NCI-H128 (cell line): ENCODE results near the gene ZNF625.

Source experiments
- DNase-seq: peaks from one replicate; lab custom pipeline; 2025; ENCODE audit not compliant: unreplicated experiment; lab: John Stamatoyannopoulos, UW

The ZNF625 gene

DNA sequence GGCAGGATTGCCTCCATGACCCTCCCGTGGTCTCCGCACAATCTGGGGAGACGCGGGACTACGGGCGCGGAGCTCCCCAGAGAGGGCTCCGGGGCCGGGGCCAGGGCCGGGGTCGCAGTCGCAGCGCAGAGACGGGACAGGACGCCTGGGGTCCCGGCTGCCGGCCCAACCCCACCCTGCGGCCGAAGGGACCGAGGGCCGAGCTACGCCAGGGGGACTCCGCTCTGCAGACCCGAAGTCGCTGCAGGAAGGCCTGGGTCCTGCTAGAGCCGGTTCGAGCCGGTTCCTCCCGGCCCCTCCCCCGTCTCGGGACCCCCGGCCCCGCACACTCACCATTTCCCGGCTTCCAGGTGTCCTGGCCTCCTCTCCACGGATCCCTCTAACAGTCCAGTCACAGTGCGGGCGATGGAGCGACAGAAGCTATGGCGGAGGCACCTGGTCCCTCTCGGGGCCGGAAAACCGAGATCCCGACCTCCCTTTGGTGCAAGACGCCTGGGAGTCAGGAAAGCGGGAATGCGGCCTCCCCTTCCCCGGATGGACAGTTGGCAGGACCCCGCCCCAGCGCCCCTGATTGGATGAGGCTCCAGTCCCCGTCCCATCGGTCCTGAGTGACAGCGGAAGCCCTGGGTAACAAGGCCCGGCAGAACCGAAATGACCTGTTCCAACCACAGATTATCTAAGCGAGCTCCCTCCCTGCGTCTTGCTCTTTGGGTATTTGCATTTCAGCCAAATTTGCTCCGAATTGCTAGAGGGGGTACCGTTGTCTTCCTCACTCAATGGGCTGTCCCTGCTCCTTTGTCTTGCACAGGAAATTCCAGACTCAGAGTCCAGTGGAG is at the start of gene ZNF625:
TSS of gene ZNF625 (minus strand) at position 512 of the 836 bp plus-strand sequence. CDS start at position 336, 176 bp downstream.
- peak; percentile 89 for DNase-seq

DNA sequence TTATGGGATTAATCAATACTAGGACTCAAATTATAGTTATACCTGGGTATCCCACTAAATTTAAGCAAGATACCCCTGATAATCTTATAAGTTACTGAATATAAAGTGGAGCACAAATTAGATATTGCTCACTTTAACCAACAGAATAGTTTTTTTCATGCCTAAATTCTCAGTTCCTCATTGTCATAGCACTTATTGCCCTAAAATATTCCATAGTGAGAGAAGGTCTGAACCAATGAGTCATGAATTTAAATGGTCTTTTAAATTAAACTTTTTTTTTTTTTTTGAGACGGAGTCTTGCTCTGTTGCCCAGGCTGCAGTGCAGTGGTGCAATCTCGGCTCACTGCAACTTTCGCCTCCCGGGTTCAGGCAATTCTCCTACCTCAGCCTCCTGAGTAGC is 48.8 kb upstream of the ZNF625 start:
- DNase-seq, result no peak

DNA sequence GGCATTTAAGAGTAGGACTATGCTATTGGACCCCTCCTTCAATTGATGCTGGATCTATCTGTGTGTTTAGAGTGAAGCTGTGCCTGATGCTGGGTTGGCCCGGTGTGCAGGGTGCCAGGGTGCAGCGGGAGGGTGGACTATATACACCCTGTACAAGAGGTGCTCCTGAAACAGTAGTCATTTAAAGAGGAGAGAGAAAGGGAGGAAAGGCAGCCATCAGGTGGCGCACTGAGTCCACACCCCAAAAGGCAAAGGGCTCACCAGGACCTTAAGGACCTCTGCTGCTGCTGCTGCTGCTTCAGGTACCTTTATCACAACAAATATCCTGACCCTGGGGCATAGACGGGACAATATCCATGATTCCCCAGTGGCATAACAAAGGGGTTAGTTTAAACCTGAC is 45.7 kb upstream of the ZNF625 start:
- peak; percentile 6 for DNase-seq

DNA sequence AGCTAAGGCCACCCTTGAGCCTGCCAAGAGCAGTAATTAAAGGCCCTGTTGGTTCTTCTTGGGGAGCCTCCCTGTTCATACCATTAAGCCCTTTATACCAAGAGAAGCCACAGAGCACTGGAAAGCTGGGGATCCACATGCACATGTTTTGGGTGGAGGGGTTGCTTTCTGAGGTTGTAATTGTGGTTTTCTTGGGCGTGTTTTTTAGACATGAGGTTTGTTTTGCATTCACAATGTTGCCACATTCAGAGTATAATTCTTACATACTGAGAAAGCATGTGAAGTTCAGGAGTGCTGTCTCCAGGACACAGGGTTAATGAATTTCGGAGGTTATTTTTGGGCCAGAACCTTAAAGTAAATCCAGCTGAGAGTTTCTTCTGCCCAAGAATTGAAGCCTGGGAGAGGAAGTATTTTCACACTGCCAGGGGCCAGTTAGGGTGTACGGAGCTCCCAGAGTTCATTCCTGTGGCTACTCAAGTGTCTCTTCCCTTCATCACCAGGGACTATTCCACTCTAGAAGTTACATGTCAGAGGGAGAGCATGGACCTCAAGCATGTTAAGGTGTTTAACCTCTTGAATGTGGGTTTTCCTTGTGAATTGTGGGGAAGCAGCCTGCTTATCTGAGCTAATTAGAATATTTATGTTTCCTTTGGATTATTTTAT is 43.4 kb upstream of the ZNF625 start:
- no peak for DNase-seq

DNA sequence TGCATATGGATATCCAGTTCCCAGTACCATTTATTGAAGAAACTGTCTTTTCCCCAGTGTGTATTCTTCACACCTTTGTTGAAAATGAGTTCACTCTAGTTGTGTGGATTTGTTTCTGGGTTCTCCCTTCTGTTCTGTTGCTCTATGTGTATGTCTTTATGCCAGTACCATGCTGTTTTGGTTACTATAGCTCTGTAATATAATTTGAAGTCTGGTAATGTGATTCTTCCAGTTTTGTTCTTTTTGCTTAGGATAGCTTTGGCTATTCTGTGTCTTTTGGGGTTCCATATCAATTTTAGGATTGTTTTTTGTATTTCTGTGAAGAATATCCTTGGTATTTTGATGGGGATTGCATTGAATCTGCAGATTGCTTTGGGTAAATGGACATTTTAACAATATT is 41.6 kb upstream of the ZNF625 start:
- no peak for DNase-seq

DNA sequence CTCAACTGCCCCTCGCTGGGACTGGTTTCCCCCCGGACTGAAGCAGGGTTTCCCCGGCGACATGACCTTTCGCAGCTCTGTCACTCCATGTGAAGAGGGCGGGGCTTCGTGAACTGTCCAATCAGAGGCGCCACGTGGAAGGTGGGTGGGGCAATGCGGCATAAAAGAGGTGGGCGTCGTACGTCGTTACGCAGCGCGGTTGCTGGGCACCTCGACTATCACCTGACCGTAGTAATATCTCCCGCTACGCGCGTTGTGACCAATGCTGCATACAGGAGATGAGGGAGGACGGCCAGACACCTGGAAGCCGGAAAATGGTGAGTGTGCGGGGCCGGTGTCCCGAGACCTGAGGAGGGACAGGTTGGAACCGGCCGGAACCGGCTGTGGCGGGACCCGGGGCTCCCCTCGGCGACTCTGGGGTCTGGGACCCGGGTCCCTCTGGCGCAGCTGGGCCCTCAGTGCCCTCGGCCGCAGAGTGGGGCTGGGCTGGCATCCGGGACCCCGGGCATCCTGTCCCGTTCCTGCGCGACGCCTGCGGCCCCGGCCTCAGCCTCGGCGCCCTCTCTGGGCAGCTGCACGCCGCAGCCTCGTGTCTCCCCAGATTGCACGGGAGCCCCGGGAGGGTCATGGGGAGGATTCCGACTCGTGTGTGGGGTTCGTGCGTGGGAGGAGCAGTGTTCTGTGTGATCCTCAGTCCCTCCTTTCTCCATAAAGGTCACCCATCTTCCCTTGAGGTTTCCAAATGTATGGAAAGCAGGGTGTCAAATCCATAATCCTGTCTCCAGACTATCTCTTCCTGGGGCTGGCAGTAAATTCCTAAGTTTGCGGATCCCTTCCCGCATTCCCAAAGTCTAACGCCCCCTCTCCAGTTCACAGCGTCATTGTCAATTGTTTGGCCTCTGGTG is 38.5 kb upstream of the ZNF625 start:
- DNase-seq, result no peak

DNA sequence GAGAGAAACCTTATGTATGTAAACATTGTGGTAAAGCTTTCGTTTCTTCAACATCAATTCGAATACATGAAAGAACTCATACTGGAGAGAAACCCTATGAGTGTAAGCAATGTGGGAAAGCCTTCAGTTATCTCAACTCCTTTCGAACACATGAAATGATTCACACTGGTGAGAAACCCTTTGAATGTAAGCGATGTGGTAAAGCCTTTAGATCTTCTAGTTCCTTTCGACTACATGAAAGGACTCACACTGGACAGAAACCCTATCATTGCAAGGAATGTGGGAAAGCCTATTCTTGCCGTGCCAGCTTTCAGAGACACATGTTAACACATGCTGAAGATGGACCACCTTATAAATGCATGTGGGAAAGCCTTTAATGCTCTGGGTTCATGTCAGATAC is 31.1 kb upstream of the ZNF625 start:
- DNase-seq, result no peak

DNA sequence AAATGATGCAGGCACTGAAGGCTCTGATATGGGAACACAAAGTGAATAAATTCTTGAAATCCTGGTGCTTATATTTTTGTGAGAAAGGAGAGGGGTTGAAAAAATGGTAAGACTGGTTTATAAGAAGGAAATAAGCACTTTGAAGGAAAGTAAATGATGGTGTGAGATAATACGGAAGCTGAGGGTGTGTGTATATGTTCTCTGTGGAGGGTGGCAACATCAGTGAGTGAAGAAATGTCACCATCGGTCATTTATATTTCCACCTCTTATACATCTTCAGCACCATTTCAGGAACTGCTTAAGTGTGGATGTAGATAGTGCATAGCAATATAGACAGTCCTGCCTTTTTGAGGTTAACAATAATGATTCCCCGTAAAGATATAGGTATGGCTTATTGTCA is 23.8 kb upstream of the ZNF625 start:
- DNase-seq, result no peak

DNA sequence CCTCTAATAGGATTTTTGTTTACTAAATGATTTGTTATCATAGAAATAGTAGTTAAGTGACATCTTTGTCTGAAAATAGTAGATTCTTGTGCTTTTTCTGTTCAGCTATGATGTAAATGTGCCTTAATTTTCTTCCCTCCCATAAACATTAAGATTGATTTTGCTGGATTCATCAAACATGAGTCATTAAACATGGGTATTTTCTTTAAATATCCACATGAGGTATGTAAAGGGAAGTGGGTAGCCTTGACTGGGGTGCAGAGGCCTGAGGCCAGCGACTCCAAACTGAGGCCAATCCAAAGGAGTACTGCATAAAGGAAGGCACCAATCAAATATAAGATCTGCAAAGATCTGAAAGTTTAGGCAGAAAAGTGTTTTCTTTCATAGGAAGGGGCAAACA is 10.1 kb upstream of the ZNF625 start:
- DNase-seq, result no peak

DNA sequence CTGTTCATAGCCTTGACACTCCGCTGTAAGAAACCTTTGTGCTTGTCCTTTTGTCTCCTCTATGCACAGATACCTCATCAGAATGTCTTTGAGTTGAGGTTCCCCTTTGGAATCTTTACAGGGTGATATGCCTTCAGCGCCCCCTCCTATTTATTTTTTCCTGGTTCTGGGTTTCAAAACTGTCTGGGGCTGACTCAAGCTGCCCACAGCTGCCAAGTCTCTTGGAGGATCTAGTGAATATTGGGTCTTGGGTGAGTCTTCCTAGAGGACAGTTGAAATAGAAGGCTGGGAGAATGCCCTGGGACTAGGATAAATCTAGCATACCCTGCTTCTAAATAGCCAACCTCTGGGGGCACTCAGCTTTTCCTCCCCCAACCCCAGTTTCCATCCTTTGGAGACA is 7.3 kb upstream of the ZNF625 start:
- no peak for DNase-seq

DNA sequence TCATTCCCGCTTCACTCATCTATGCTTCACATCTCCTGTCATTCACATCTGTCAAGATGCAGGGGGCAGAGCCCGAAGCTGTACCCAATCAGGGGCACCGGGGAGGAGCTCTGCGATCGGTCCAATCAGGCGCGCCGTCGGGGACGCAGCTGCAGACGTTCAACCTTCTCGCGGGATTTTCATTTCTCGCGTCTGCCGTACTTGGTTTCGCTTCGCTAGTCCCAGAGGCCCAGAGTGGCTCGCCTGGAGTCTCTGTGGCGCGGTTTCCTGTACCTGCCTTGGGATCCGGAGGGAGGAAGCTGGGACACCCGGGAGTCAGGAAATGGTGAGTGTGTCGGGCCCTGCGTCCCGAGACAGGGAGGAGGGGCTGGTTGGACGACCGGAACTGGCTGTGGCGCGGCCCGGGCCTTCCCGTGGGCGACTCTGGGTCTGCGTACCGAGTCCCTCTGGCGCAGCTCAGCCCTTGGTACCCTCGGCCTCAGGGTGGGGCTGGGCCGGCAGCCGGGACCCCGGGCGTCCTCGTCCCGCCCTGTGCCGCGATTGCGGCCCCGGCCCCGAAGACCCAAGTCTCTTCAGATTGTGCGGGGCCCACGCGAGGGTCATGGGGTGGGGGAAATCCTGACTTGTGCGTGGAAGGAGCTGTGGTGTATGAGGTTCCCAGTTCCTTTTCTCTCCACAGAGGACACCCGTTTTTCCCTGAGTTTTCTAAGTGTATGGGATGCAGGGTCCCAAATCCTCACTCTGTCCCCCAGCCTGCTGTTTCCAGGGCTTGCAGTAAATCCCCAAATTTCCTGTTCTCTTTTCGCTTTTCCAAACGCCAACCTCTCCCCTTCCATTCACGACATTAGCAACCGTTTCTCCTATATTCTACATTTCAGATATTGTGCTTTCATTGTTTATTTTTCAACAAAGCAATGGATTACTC is 6.6 kb upstream of the ZNF625 start, which contains the start of gene ZNF136:
TSS of gene ZNF136 (plus strand) at position 215 of the 925 bp plus-strand sequence. CDS start at position 323, 108 bp downstream.
- peak; percentile 96 for DNase-seq

DNA sequence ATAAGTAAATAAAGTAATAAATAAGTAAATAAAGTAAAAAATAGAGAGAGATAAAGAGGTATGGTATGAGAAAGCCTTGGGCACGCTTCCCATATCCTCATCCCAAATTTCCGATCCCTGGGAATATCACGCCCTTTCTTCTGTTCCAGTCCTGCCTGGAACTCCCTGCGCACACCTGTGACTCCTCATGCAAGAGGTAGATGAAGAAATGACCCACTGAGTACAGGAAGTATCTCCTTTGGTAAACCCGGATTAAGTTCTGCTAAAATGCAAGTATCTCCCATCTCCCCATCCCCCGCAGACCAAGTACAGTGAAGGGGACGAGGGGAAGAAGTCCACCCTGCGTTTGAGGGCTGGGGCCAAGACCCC is 6.0 kb upstream of the ZNF625 start:
- DNase-seq, result no peak

DNA sequence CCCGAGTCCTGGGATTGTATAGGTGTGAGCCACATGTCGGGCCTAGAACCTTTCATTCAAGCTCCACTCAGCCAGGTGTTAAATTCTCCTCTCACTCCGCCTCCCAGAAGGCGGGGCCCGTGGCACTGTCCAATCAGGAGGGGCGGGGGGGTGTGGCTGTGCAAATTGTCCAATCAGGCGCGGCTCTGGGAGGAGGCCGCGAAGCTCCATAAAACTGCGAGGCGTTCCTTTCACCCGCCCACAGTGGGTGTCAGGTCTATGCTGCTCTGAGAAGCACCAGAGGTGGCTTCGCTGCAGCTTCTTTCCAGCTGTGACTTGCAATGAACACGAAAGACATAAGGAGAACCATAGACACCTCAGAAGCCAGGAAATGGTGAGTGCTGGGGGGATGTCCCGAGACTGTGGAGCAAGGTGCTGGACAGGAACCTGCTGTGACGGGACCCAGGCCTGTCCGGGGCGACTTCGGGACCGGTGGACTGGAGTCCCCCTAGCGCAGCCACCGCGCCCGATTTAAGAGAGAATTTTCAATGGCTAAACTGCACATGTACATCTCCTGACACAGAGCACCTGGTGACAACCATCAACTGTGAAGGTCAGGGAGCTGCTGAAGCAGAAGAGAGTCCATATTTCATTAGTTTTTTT is 3.4 kb upstream of the ZNF625 start:
- no peak for DNase-seq

DNA sequence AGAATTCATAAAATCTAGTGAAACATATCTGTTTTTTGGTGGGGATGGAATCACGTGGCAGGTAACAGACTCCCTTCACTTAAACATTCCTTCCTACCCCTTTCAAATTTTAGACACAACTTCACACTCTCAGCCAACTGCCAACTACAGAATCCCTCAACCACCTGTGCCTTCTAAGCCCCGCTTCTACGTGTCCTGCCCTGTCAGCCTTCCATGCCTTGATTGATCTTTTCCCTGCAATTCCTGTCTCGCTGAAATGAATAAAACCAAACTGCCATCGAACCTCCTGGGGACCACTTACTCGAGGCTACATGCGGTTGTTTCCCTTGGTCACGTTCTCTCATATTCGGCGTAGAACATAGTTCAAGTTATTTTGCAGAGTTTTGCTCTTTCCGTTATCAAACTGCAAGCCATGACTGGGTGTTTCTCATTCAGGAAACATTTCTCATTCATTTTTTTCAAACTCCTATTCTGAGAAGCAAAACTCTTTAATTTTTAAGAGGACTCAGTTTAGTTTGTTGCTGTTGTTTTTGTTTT is 1.1 kb downstream of the ZNF625 start:
- DNase-seq, result no peak

DNA sequence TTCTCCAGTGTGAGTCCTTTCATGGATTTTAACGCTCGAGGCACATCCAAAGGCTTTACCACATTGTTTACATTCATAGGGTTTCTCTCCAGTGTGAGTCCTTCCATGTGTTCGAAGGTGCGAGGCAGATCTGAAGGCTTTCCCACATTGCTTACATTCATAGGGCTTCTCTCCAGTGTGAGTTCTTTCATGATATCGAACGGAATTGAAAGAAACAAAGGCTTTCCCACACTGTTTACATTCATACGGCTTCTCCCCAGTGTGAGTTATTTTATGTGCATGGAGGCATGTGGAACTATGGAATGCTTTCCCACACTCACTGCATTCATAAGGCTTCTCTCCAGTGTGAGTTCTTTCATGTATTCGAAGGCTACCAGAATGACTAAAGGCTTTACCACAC is 11.2 kb downstream of the ZNF625 start:
- no peak for DNase-seq

DNA sequence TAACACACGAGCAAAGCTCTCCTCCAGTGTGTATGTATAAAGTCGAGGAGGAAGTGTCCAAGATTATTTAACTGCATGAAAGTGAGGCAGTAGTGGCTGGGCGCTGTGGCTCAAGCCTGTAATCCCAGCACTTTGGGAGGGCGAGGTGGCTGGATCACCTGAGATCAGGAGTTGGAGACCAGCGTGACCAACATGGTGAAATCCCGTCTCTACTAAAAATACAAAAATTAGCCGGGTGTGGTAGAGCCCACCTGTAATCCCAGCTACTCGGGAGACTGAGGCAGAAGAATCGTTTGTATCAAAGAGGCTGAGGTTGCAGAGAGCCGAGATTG is 15.2 kb downstream of the ZNF625 start:
- DNase-seq, result no peak

DNA sequence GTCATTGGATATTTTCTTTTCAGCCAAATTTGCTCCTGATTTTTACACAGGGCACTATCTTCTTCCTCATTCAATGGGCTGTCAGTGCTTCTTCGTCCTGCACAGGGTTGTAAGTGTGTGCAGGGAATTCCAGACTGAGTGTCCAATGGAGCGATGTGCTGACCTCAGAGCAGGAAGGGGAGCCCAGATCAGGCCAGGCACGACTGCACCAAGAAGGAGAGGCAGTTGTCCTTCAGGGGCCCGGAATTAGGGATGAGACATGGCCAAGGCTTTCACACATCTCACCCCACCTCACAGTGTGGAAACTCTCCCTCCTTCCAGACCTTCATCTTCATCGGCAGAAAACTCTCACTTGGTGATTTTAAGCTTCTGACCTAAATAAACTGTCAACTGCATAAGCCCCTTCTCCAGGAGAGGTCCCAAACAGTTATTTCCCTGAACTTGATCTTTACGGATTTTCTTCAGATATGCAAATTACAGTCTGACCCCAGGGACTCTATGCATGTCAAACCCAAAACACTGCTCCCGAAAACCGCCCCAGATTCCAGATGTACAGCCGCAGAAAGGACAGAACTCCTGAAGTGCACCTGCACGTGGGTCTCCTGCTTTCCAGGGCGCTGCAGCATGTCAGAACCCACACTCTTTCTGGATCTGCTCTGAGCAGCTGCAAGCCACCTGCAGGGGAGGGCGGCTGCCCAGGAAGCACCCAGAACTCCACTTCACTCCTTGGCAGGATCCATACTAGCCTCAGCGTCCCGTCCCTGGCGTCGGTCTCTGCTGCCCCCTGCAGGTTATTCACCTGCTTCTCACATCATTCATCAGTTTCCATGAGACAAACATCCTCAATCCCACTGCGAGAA is 15.8 kb downstream of the ZNF625 start:
- peak; percentile 76 for DNase-seq

DNA sequence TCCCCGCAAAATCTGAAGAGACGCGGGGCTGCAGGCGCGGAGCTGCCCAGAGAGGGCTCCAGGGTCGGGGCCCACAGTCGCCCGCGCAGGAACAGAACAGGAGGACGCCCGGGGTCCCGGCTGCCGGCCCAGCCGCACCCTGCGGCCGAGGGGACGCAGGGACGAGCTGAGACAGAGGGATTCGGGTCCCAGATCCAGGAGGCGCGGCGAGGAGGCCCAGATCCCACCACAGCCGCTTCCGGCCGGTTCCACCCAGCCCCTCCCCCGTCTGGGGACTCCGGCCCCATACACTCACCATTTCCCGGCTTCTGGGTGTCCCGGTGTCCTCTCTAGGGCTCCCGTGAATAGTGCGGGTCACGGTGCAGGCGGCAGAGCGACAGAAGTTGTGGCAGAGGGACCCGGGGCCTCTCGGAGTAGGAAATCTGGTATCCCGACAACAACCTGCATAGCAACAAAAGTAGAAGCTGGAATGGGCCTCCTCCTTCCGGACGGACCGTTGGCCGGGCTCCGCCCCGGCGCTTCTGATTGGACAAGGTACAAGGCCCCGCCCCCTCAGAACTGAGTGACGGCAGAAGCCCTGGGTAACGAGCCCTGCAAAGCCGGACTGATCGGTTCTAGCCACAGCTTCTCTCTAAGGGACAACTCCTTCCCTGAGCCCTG is 16.5 kb downstream of the ZNF625 start, which contains the start of gene ZNF20:
TSS of gene ZNF20 (minus strand) at position 466 of the 660 bp plus-strand sequence. CDS start at position 298, 168 bp downstream.
- peak; percentile 84 for DNase-seq
